Measurements from ENCODE around the gene PROSER2. TPM values are rescaled to one million over a fixed set of nuclear protein-coding genes. Genes with fewer than 3 reads are reported as not detected.

Gene PROSER2
- total and polyA plus RNA-seq, 12 donors, result 0.34 to 1.6 (median 0.76) TPM

GRCh38 chr10:11853468-11853867, 30.3 kb downstream of the PROSER2 start:
- no peaks in the 10 kb centered on the region for H3K9me3 ChIP-seq
- no peaks in the 10 kb centered on the region for H3K4me1 ChIP-seq
- intact Hi-C loops (cut with DNase I), result loop anchor here in 1 of 10 donors (5.0 kb wide), 1 partner anchor 844 kb away; no protein-coding TSS in a partner anchor
- no peak for TF ChIP-seq CTCF (IDR thresholded peaks at IDR 0.05)
- DNase-seq, result no peak
- H3K36me3 ChIP-seq, result peaks cover 0 to 4% (median 0%) of the 10 kb centered on the region in 9 donors
- ATAC-seq, result no peak
- no peak overlapping the region for H3K27ac ChIP-seq
- H3K27me3 ChIP-seq, result no peaks in the 10 kb centered on the region
- H3K4me3 ChIP-seq, result no peak overlapping the region
- 93% methylated on average over 11 of the region's 11 CpGs for WGBS, 2 donors

DNA sequence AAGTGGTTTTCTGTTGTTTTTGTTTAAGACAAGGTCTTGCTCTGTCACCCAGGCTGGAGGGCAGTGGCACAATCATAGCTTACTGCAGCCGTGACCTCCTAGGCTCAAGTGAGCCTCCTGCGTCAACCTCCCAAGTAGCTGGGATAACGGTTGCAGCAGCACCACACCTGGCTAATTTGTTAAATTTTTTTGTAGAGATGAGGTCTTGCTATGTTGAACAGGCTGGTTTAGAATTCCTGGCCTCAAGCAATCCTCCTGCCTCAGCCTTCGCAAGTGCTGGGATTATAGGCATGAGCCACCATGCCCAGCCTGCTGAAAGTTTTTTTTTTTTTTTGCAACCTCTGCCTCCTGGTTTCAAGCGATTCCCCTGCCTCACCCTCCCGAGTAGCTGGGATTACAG, 31.1 kb downstream of the PROSER2 start:
- no peak for DNase-seq
- Histone ChIP-seq H3K4me1 (no peaks in the 10 kb centered on the region), H3K36me3 (peaks cover 0 to 4% (median 0%) of the 10 kb centered on the region in 9 donors), H3K27ac (no peak overlapping the region), H3K9me3 (no peaks in the 10 kb centered on the region), H3K27me3 (no peaks in the 10 kb centered on the region), H3K4me3 (no peak overlapping the region)
- WGBS, 2 donors, result 95 to 98% methylated on average over 6 of the region's 6 CpGs
- TF ChIP-seq CTCF (IDR thresholded peaks at IDR 0.05), result no peak
- intact Hi-C loops (cut with DNase I), result loop anchor here in 1 of 10 donors (5.0 kb wide), 1 partner anchor 843 kb away; no protein-coding TSS in a partner anchor
- no peak for ATAC-seq

- no peak overlapping the region for H3K27ac ChIP-seq
- H3K4me1 ChIP-seq, result no peaks in the 10 kb centered on the region
- no peaks in the 10 kb centered on the region for H3K27me3 ChIP-seq
- intact Hi-C loops (cut with DNase I), result no loop called here
- H3K4me3 ChIP-seq, result no peak overlapping the region
- peaks cover 0 to 5% (median 0%) of the 10 kb centered on the region in 9 donors for H3K36me3 ChIP-seq
- DNase-seq, result no peak
- H3K9me3 ChIP-seq, result no peaks in the 10 kb centered on the region
- ATAC-seq, result no peak
- 89 to 95% methylated on average over 17 of the region's 17 CpGs for WGBS, 2 donors
- TF ChIP-seq CTCF (IDR thresholded peaks at IDR 0.05), result no peak
Measured at GRCh38 chr10:11856089-11856488, 32.9 kb downstream of the PROSER2 start.

GRCh38 chr10:11856678-11857077, 33.5 kb downstream of the PROSER2 start:
- Histone ChIP-seq H3K36me3 (peaks cover 0 to 11% (median 0%) of the 10 kb centered on the region in 9 donors), H3K4me3 (no peak overlapping the region), H3K27me3 (no peaks in the 10 kb centered on the region), H3K4me1 (no peaks in the 10 kb centered on the region), H3K27ac (no peak overlapping the region), H3K9me3 (no peaks in the 10 kb centered on the region)
- DNase-seq (no peak), ATAC-seq (no peak)
- WGBS, 2 donors, result 91 to 92% methylated on average over 8 of the region's 8 CpGs
- intact Hi-C loops (cut with DNase I), result no loop called here
- no peak for TF ChIP-seq CTCF (IDR thresholded peaks at IDR 0.05)

Measured in heart right ventricle (tissue), 16 donors.